BJ (cell line): ENCODE results near the gene TBL1X. TPM values are rescaled to one million over a fixed set of nuclear protein-coding genes. Genes with fewer than 3 reads are reported as not detected.

Source experiments
- CTCF ChIA-PET: fragments of 350-600 bp; formaldehyde crosslinking; extraction: SDS; loops from one replicate; lab custom pipeline; 2021; ENCODE audit warnings: antibody characterized with exemption, inconsistent platforms; lab: Yijun Ruan, JAX
- POLR2A ChIA-PET: fragments of 300-600 bp; sonication (Branson Sonifier 250); formaldehyde crosslinking; extraction: SDS; loops from one replicate; lab custom pipeline; 2021; ENCODE audit warnings: antibody characterized with exemption; lab: Charles Lee
- DNase-seq: peaks from one replicate; pipeline ENCODE4 v3.0.0-alpha.2; 2011; ENCODE audit warnings: low read depth
- H3K27me3 ChIP-seq: 2 replicates; pipeline ENCODE4 v1.6.0; 2011; ENCODE audit warnings: low read length; ENCODE audit not compliant: control insufficient read depth, insufficient read depth
- H3K36me3 ChIP-seq: 2 replicates; pipeline ENCODE4 v1.5.1; 2011; ENCODE audit warnings: low read length; ENCODE audit not compliant: control insufficient read depth, insufficient read depth
- H3K4me3 ChIP-seq: 2 replicates; pipeline ENCODE4 v1.5.1; 2011; ENCODE audit warnings: low read depth, mild to moderate bottlenecking, control low read depth, low read length
- CTCF ChIP-seq: IDR thresholded peaks from 2 replicates; pipeline ENCODE4 v1.5.1; 2011; ENCODE audit warnings: low read depth, mild to moderate bottlenecking, control low read depth, inconsistent platforms, low read length, moderate library complexity; ENCODE audit not compliant: insufficient read depth
- polyA plus RNA-seq: library from polyadenylated mRNA; depleted of rRNA; stranded (reverse); fragments of >200 nt; gene quantifications from 2 replicates; pipeline ENCODE4 v1.2.3, GENCODE V29; 2011

Gene TBL1X
- polyA plus RNA-seq, 1 experiment = 13.2 TPM

DNA sequence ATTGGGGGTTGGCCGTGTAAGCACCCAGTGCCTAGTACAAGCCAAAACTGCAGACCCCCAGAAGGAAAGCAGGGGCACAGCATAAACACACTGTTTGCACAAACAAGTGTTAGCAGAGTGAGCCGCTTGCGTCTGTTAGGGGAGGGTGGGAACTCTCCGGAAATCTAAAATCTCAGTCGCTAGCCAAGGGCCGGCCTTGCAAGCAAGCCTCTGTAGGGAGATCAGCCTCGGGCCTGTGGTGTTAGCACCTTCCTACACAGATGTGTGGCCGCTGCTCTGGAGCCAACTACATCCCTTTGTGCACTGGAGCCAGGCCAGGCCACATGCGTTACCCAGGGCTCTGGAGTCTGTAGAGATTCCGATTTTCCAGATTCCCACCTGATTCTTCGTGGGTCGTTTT, 233.7 kb downstream of the TBL1X start:
- no peak for DNase-seq
- Histone ChIP-seq H3K27me3 (no peaks in the 10 kb centered on the region), H3K36me3 (peaks cover 6% of the 10 kb centered on the region), H3K4me3 (no peak overlapping the region)
- CTCF ChIA-PET = no interaction called here
- TF ChIP-seq CTCF = no peak
- POLR2A ChIA-PET = no interaction called here

GRCh38 chrX:9700555-9700954, 235.7 kb downstream of the TBL1X start:
- DNase-seq = no peak
- Histone ChIP-seq H3K27me3 (no peaks in the 10 kb centered on the region), H3K36me3 (peaks cover 6% of the 10 kb centered on the region), H3K4me3 (no peak overlapping the region)
- CTCF ChIA-PET = interaction anchor here (1.3 to 1.4 kb wide), 2 partner anchors 9 to 857 kb away, joined by 3 to 5 read pairs; no protein-coding TSS in a partner anchor
- POLR2A ChIA-PET = no interaction called here
- TF ChIP-seq CTCF = no peak

DNA sequence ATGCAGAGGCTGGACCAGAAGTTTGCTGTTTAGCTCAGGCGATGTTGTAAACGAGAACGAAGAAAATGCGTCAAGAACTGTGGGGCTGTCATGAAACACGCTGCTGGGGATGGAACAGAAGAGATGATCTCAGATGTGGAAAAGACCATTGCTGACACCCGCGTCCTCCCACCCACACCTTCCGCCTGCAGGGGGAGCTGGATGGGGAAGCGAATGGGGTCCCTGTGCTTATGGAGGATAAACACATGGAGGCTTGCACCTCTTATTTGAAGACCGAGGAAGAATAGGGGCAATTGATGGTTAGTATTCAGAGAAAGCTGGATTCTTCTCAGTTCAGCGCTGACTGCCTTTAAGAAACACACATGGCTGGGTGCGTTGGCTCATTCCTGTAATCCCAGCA, 236.9 kb downstream of the TBL1X start:
- POLR2A ChIA-PET = no interaction called here
- CTCF ChIA-PET = interaction anchor here (1.3 kb wide), 1 partner anchor 858 kb away, joined by 5 read pairs; no protein-coding TSS in a partner anchor
- no peaks in the 10 kb centered on the region for H3K27me3 ChIP-seq
- no peak overlapping the region for H3K4me3 ChIP-seq
- no peak for TF ChIP-seq CTCF
- DNase-seq = no peak
- peaks cover 6% of the 10 kb centered on the region for H3K36me3 ChIP-seq

- Histone ChIP-seq H3K4me3 (no peak overlapping the region), H3K27me3 (no peaks in the 10 kb centered on the region), H3K36me3 (peaks cover 6% of the 10 kb centered on the region)
- DNase-seq = no peak
- ChIA-PET POLR2A (no interaction called here), CTCF (no interaction called here)
- no peak for TF ChIP-seq CTCF
These were observed 238.5 kb downstream of the TBL1X start for GRCh38 chrX:9703406-9703805.

- Histone ChIP-seq H3K27me3 (no peaks in the 10 kb centered on the region), H3K36me3 (peaks cover 11% of the 10 kb centered on the region), H3K4me3 (no peak overlapping the region)
- no peak for DNase-seq
- TF ChIP-seq CTCF = no peak
- POLR2A ChIA-PET = no interaction called here
- CTCF ChIA-PET = no interaction called here
These were observed 240.1 kb downstream of the TBL1X start for GRCh38 chrX:9704876-9705465.
